Activated CD8-positive, alpha-beta memory T cell treated with anti-CD3 and anti-CD28 coated beads for 1 hour (primary cell): ENCODE results near the gene STRN.
"Not testable (repeated sequence)": the region's sequence is repeated elsewhere in the genome, so short reads cannot be mapped to it uniquely, and the experiment has no call there.

ENCODE experiments used
- DNase-seq, 2 donors: peaks; one replicate each; pipeline ENCODE4 v3.0.0-alpha.2; 2020; ENCODE audit warnings: low read depth in 1 of 2; ENCODE audit errors: extremely low read depth in 1 of 2

STRN gene

GRCh38 chr2:36966370-36967235 lies at the start of gene STRN:
Gene STRN (minus strand): TSS chr2:36966536. CDS start chr2:36966463, 73 bp downstream.
- peak; percentile 85 to 95 for DNase-seq

DNA sequence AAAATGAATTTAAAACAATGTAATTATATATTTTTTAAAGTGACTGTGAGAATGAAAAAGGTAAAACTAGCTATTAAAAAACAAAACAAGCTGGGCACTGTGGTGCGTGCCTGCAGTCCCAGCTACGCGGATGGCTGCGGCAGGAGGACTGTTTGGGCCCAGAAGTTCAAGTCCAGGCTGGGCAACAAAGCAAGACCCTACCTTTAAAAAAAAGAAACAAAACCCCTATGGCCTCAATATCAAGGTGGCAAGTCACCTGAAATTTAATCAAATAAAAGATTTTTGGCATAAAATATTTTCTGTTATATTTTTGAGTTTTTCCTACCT lies 46.9 kb upstream of the STRN start:
- no peak for DNase-seq

- DNase-seq: no peak
Observed at GRCh38 chr2:37011130-37011529, 44.8 kb upstream of the STRN start.

DNA sequence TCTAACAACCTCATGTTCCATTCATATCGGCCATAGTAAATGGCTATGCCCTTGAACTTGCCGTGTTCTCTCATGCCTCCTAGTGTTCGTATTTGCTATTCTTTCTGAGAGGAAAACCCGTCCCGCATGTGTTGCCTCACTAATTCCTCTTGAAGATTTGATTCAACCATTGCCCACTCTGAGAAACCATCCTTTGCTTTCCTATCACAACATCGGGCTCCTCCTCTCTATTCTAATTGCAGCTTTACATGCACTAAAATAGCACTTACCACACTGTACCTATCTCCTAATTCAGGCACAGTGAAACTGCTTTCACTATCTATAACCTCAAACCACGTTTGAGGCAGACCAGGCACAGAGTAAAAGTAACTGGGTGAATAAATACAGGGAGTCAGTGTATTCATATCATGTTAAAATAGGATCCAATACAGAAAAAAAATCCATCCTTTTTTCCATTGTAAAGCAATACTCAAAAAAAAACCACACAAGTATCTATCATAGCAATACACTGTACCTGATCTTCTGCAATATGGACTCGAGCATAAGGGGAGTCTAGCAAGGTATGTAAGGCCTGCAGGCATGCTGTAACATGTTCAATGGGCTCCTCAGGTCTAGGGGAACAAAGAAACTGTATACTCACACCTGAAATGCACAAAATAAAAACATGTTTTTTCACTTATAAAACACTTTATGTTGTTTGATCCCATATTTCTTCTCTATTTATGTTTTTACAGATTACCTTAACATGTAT lies 39.0 kb upstream of the STRN start:
- DNase-seq: no peak

DNA sequence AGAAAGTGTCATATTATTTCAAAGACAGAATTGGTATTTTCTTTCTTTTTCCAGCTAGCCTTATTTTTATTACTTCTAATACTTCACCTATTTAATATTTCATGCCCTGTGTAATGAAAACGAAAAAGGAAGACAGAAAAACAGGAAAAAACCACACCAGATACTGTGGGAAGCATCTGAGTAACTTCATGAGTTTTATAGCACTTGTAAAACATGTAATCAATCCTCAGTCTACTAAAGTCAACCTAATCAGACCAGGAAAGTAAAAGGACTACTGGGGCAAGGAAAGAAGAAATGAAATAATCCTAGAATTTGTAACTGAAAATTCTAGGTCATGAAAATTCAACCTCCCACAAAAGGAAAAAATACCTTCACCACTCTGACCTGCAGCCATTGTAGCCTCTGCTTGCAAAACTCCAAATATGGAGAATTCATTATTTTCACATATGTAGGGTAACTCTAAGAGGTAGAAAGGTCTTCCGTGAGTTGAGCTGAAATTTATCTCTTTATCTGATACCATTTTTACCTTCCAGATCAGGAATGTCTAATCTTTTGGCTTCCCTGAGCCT lies 34.7 kb upstream of the STRN start:
- DNase-seq: no peak

- no peak for DNase-seq
Observed at GRCh38 chr2:37000318-37000717, 34.0 kb upstream of the STRN start.

- DNase-seq: not testable (repeated sequence)
Observed at GRCh38 chr2:36999416-36999815, 33.1 kb upstream of the STRN start.

DNA sequence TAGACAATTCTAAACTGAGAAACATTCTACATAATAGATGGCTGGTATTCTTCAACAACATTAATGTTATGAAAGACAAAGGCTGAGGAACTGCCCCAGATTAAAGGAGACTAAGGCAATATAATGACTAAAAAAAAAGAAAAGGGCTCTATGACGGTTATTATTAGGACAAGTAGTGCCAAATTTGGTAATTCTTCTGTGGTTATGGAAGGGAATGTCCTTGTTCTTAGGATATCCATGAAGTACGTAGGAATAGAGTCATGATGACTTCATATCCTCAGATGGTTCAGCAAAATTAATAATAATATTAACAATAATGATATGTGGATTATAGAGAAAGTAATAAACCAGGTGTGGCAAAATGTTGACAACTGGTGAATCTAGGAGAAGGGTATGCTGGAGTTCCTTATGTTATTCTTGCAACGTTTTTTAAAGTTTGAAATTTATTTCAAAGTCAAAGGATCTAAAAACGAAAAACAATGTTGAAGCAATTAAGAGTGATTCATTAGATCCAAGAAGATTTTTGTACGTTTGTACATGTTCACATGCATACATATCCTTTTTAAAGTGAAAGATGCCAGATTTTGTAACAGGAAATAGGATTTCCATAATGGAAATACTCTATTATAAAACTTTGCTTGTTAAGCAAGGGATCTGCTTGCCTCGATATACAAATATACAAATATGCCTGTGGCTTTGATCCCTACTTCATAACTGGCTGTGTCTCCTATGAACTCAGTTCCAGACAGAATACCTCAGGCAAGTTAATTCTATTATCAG lies 27.7 kb upstream of the STRN start:
- no peak for DNase-seq

DNA sequence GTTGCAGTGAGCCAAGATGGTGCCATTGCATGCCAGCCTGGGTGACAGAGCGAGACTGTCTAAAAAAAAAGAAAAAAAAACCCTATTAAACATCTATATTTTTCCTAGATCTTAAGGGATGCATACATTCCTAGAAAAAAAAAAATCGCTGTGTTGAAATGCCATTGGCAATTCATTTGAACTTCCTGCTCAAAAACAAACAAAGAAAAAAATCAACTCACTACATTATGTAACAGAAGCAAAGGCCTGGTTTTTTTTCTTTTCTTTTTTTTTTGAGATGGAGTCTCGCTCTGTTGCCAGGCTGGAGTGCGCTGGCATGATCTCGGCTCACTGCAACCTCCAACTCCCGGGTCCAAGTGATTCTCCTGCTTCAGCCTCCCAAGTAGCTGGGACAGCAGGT lies 21.7 kb upstream of the STRN start:
- no peak for DNase-seq

DNA sequence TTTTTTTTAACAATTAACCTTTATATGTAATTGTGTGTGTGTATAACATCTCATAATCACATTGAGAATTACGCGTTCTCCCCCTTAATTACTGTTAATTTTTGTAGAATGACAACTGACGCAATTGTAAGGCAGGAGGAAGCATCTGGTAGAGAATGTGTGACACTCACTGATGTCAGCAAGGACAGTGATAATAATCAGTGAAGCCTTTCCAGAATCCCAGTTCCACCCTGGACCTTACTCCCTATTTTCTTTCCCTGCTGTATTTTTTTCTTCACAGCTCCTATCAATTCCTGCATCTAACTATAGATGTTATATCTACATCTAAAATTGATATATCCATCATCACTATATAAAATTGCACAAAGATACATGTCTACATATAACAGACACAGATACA lies 16.1 kb upstream of the STRN start:
- no peak for DNase-seq

- DNase-seq: no peak
Observed at GRCh38 chr2:36981911-36982310, 15.6 kb upstream of the STRN start.

DNA sequence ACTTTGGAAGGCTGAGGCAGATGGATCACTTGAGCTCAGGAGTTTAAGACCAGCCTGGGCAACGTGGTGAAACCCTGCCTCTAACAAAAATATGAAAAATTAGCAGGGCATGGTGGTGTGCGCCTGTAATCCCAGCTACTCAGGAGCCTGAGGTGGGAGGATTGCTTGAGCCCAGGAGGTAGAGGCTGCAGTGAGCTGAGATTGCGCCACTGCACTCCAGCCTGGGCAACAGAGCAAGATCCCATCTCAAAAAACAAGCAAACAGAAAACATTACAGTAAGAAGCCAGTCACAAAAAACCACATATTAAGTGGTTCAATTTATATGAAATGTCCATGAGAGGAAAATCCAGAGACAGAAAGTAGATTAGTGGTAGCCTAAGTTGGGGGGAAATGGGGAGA lies 12.7 kb upstream of the STRN start:
- not testable (repeated sequence) for DNase-seq

GRCh38 chr2:36976065-36976464 lies 9.7 kb upstream of the STRN start:
- DNase-seq: no peak

DNA sequence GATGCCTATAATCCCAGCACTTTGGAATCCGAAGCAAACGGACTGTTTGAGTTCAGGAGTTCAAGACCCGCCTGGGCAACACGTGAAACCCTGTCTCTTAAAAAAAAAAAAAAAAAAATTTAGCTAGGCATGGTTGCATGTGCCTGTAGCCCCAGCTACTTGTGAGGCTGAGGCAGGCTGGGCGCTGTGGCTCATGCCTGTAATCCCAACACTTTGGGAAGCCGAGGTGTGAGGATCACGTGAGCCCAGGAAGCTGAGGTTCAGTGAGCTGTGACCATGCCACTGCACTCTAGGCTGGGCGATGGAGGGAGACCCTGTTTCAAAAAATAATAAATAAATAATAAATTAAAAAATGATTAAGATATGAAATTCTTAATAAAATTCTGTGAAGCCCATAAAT lies 9.0 kb upstream of the STRN start:
- DNase-seq: no peak

- no peak for DNase-seq
Observed at GRCh38 chr2:36973320-36973719, 7.0 kb upstream of the STRN start.

GRCh38 chr2:36971990-36972389 lies 5.7 kb upstream of the STRN start:
- DNase-seq: no peak

DNA sequence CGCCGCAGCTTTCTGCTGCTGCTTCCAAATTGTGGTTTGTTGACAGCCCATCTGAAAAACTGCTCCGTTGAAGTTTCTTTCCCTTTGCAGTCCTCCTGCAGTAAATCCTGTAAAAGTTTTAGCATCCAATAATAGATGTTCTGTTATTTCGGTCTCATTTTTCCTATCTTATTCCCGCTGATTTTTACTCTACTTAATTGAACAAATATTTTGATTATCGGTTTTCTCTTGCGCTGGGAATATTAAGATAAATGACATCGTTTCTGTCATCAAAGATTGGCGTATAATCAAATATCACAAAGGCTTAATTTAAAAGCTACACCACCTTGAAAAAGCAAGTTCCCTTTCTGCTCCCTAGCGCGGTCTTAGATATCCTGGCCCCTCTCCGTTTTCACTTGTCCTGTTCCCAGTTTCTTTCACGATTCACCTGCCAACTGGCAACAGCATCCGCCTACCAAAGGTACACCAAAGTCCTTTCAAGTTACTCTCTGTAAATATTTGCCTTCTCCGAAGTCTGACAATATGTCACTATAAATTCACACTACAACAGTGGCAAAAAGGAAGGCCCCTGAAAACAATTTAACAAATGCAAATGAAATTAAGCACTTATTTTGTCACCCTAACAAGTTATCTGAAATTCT lies 1.0 kb upstream of the STRN start:
- DNase-seq: no peak

GRCh38 chr2:36965751-36966369 lies 476 bp downstream of the STRN start:
- peak in 1 of 2 donors; percentile 11 for DNase-seq

GRCh38 chr2:36965206-36965605 lies 1.1 kb downstream of the STRN start:
- DNase-seq: no peak

- DNase-seq: no peak
Observed at GRCh38 chr2:36964496-36965058, 1.8 kb downstream of the STRN start.
